Measurements from ENCODE around the gene ABCB11.

Gene ABCB11

GRCh38 chr2:169006665-169007064 is 24.5 kb downstream of the ABCB11 start:
- no peak for TF ChIP-seq CTCF (IDR thresholded peaks at IDR 0.05; ENCODE audit: low read depth, low read length, missing control alignments)
- H3K4me3 ChIP-seq (ENCODE audit: low read depth, low read length) = no peak overlapping the region
- no peak for DNase-seq (ENCODE audit: low read depth)

GRCh38 chr2:169005994-169006393 is 25.1 kb downstream of the ABCB11 start:
- no peak for DNase-seq (ENCODE audit: low read depth)
- no peak overlapping the region for H3K4me3 ChIP-seq (ENCODE audit: low read depth, low read length)
- no peak for TF ChIP-seq CTCF (IDR thresholded peaks at IDR 0.05; ENCODE audit: low read depth, low read length, missing control alignments)

- no peak for TF ChIP-seq CTCF (IDR thresholded peaks at IDR 0.05; ENCODE audit: low read depth, low read length, missing control alignments)
- no peak overlapping the region for H3K4me3 ChIP-seq (ENCODE audit: low read depth, low read length)
- DNase-seq (ENCODE audit: low read depth) = no peak
Measured at GRCh38 chr2:169005080-169005598, 26.0 kb downstream of the ABCB11 start.

- no peak overlapping the region for H3K4me3 ChIP-seq (ENCODE audit: low read depth, low read length)
- DNase-seq (ENCODE audit: low read depth) = no peak
- TF ChIP-seq CTCF (IDR thresholded peaks at IDR 0.05; ENCODE audit: low read depth, low read length, missing control alignments) = no peak
Measured at GRCh38 chr2:169002161-169002738, 28.9 kb downstream of the ABCB11 start.

GRCh38 chr2:169001116-169001815 is 29.9 kb downstream of the ABCB11 start:
- TF ChIP-seq CTCF (IDR thresholded peaks at IDR 0.05; ENCODE audit: low read depth, low read length, missing control alignments) = no peak
- DNase-seq (ENCODE audit: low read depth) = no peak
- H3K4me3 ChIP-seq (ENCODE audit: low read depth, low read length) = no peak overlapping the region

GRCh38 chr2:168999668-169000213 is 31.4 kb downstream of the ABCB11 start:
- no peak overlapping the region for H3K4me3 ChIP-seq (ENCODE audit: low read depth, low read length)
- no peak for DNase-seq (ENCODE audit: low read depth)
- TF ChIP-seq CTCF (IDR thresholded peaks at IDR 0.05; ENCODE audit: low read depth, low read length, missing control alignments) = no peak

All from GM12864 (cell line).